HFF-Myc (cell line): ENCODE measurements around the gene TEX2.

ENCODE experiments used
- DNase-seq: peaks from one replicate; pipeline ENCODE4 v3.0.0-alpha.2; 2011; ENCODE audit warnings: low read depth; ENCODE audit errors: extremely low read depth
- H3K4me3 ChIP-seq: replicated peaks from 2 replicates; pipeline ENCODE4 v1.5.1; 2011; ENCODE audit warnings: low read depth, mild to moderate bottlenecking, control low read depth, low read length
- TF ChIP-seq, protein P1 (sequence below): IDR thresholded peaks from 2 replicates; pipeline ENCODE4 v1.5.1; 2012; ENCODE audit warnings: mild to moderate bottlenecking, low read depth, low read length, control low read depth; ENCODE audit errors: missing control alignments

The TEX2 gene

DNA sequence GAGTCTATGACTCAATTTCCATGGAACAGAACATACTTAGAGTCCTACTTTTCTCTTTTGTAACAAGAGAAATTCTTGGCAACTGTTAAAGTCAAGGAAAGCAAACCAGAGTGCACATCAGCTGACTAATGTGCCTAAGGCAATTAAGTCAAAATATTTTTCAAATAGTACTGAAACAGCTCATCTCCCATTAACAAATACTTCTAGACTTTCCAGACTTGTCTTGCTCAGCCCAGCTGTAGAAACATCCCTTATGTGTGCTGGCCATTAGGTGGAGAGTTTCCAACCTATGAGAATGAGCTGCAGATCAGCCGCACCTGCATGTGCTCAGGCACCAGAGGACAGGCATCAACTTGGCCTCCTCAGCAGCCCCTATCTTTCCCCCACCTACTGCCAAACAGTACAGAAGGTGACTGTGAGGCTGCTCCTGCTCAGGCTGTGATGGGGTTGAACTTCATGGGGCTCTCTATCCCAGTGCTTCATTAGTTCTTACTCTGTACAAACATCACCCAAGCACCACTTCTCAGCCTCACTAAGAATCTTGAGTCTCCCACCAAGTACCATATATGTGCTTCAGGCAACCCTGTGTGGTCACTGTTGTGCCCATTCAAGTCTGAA lies 32.2 kb downstream of the TEX2 start:
- DNase-seq: peak; percentile 54
- TF ChIP-seq, protein P1, sequence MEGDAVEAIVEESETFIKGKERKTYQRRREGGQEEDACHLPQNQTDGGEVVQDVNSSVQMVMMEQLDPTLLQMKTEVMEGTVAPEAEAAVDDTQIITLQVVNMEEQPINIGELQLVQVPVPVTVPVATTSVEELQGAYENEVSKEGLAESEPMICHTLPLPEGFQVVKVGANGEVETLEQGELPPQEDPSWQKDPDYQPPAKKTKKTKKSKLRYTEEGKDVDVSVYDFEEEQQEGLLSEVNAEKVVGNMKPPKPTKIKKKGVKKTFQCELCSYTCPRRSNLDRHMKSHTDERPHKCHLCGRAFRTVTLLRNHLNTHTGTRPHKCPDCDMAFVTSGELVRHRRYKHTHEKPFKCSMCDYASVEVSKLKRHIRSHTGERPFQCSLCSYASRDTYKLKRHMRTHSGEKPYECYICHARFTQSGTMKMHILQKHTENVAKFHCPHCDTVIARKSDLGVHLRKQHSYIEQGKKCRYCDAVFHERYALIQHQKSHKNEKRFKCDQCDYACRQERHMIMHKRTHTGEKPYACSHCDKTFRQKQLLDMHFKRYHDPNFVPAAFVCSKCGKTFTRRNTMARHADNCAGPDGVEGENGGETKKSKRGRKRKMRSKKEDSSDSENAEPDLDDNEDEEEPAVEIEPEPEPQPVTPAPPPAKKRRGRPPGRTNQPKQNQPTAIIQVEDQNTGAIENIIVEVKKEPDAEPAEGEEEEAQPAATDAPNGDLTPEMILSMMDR: no peak
- no peak overlapping the region for H3K4me3 ChIP-seq

DNA sequence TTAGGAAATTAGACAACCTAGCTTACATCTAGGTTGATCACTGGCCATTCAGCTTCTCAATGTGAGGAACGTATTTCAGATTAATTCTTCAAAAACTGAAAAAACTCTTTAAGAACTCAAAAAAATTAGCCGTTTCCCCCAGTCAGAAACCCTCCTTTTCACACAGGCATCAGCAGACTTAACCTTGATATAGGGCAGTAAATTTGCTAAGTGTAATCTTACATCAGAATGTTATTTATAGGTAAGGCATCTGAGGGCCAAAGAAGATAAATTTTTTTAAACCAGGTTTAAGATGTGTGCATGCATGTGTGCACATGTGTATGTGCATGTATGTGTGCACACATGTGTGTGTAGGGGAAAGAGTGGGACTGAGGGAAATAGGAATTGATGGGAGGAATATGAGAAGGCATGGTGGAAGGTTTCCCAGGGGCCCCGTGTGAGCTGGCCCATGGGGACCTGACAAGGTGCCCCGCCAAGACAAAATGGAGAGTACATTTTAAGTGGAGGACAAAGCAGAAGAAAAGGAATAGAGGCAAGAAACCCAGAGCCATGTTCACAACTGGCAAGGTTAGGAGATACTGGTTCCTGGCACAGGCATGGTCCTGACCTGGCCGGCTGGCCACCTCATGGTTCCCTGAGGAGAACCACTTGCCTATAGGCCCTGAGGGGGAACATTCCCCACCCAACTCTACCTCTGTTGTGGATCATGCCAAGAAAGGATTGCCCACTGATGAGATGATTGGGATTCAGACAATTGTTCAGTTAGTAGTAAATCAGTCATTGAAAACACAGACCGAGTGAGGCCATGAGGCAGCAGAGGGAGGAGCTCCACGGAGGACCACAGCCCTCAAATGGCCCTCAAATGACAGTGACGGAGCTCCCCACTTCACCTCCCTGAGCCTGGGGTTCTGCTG lies 33.0 kb downstream of the TEX2 start:
- no peak for DNase-seq
- TF ChIP-seq, protein P1: no peak
- no peak overlapping the region for H3K4me3 ChIP-seq

DNA sequence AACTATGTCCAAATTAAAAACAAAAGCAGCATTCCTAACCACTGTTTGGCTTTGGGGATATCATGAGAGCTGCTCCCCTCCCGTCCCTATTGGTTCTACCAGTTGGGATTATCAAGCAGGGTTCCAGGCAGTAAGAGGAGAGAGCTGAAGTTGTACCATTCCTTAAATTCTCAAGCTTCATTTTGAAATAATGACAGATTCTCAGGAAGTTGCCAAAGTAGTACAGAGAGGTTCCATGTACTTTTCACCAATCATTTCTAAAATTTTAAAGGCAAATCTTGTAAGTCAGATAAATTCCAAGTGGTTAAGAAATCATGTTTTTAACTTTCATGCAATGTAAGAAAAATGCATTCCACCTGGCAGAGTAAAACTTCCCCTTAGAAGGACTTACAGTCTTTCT lies 36.9 kb downstream of the TEX2 start:
- TF ChIP-seq, protein P1: no peak
- H3K4me3 ChIP-seq: no peak overlapping the region
- no peak for DNase-seq

DNA sequence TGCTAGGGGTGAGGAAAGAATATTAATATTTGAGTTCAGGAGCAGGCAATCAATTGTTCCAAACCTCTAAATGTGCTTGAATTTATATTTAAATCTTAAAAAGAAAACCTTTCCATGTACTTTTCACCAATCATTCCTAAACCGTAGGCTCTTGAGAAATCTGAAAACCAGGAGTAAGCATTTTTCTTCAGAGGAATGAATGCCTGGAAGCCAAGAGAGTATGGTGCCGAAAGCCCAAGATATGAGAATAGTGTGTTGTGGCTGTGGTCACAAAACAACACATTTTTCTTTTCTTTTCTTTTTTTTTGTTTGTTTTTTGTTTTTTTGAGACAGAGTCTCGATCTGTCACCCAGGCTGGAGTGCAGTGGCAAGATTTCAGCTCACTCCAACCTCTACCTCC lies 37.6 kb downstream of the TEX2 start:
- no peak for DNase-seq
- TF ChIP-seq, protein P1: no peak
- no peak overlapping the region for H3K4me3 ChIP-seq

DNA sequence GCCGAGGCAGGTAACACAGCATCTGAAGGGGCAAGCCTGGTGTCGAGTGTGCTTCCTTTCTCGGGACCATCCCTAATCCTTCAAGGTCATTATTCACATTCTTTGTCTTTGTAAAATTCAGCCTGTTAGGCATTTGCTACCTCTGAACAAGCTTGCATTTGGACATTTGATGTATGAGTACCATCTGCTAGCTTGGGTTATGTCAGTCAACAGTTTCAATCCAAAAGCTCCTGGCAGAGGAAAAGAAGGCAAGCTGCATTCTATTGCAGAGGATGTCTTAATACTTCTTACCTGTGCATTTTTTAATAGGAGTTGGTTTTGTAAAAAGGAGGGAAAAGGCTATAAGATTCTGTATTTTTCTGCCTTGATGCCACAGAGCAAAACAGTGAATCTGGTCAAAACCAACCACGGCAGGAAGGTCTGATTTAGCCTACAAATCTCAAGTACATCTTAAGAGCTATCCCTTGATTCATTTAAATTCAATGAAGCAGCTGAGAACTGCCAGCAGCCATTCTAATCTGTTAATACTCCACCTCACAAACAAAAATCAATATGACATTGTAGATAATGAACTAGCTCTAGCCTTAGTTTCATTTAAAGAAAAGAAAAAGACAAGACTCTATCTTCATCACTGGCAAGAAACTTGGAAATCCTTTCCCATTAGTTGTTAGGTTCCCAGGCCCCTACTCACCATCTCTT lies 39.0 kb downstream of the TEX2 start:
- TF ChIP-seq, protein P1: no peak
- no peak overlapping the region for H3K4me3 ChIP-seq
- no peak for DNase-seq

DNA sequence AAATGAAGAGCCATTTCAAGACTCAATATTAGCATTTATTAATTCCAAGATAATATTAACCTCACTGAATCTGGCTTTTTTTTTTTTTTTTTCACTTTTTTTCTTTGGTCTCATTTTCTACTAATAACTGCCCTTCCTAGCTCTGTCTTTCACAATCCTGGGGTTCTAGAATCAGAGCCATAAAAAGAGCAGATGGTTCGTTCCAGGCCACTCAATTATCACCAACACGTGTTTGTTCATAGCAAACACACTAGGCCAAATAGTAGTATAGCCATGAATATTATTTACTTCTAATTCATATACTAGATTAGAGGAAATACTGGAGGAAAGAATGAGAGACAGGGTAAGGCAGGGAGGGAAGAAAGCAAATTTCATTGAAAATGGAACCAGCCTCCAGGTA lies 39.8 kb downstream of the TEX2 start:
- TF ChIP-seq, protein P1: no peak
- no peak for DNase-seq

More for the DNA sequence above, 39.8 kb downstream of the TEX2 start:
- H3K4me3 ChIP-seq: no peak overlapping the region
